ENCODE results near the gene PDZD2.

PDZD2 gene

DNA sequence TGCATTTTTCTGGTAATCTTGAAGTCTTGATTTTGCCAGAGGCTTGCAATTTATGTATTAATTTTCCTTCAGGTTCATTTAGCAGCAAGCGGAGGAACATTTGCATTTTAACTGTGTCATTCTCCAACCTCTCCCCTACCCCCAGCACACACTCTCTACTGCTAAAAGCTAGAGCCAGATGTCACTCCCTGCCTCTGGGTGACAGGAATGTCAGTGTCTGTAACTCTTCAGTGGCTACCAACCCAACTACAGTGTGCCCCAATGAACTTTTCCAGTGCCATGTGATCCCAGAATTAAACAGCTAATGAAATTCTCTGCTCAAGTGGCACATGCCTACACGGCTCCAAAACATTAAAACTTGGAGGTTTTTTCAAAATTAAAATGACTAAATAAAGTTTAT is 274.9 kb downstream of the PDZD2 start:
- no peaks in the 10 kb centered on the region for H3K79me2 ChIP-seq (ENCODE audit: control insufficient read depth, insufficient read depth, low read length, poor library complexity)
- no peak overlapping the region for H2BK120ac ChIP-seq (ENCODE audit: insufficient read depth, low read length, poor library complexity)
- H4K12ac ChIP-seq (ENCODE audit: low read depth, low read length), result no peak overlapping the region
- peaks cover 4 to 5% of the 10 kb centered on the region in 2 experiments for H3K4me1 ChIP-seq (ENCODE audit: control insufficient read depth in 1 of 2, insufficient read depth in 2 of 2, low read length in 2 of 2)
- H3K14ac ChIP-seq (ENCODE audit: low read length), result no peak overlapping the region
- DNase-seq, result no peak
- H3K4me2 ChIP-seq (ENCODE audit: low read length), result no peak overlapping the region
- no peak overlapping the region for H3K23ac ChIP-seq (ENCODE audit: low read length)
- H4K8ac ChIP-seq (ENCODE audit: low read depth, low read length), result no peak overlapping the region
- no peak overlapping the region for H3K4ac ChIP-seq (ENCODE audit: low read depth, low read length)
- no peaks in the 10 kb centered on the region for H3K79me1 ChIP-seq (ENCODE audit: low read length)
- no CpG with 5 or more reads among the region's 2 CpGs for WGBS (ENCODE audit: extremely low coverage, insufficient coverage, insufficient read length)
- H3K27me3 ChIP-seq (ENCODE audit: insufficient read depth, low read length), result no peaks in the 10 kb centered on the region
- no peaks in the 10 kb centered on the region for H3K36me3 ChIP-seq (ENCODE audit: control insufficient read depth in 1 of 2, insufficient read depth in 2 of 2, low read length in 2 of 2)
- no peak overlapping the region for H2BK12ac ChIP-seq (ENCODE audit: low read length)
- H4K91ac ChIP-seq (ENCODE audit: low read depth, low read length), result no peak overlapping the region
- no peak overlapping the region for H2AFZ ChIP-seq (ENCODE audit: insufficient read depth, low read length, poor library complexity)
- H2AK5ac ChIP-seq (ENCODE audit: low read length), result no peak overlapping the region
- no peak overlapping the region for H3K18ac ChIP-seq (ENCODE audit: low read length)
- H2BK5ac ChIP-seq (ENCODE audit: low read depth, low read length, poor library complexity), result no peak overlapping the region
- H3K9me3 ChIP-seq (ENCODE audit: insufficient read depth, low read depth, low read length), result no peaks in the 10 kb centered on the region
- H3K9ac ChIP-seq (ENCODE audit: low read length), result no peak overlapping the region
- H3K27ac ChIP-seq (ENCODE audit: low read depth, low read length), result no peak overlapping the region
- H3K4me3 ChIP-seq (ENCODE audit: low read depth, low read length), result no peak overlapping the region

DNA sequence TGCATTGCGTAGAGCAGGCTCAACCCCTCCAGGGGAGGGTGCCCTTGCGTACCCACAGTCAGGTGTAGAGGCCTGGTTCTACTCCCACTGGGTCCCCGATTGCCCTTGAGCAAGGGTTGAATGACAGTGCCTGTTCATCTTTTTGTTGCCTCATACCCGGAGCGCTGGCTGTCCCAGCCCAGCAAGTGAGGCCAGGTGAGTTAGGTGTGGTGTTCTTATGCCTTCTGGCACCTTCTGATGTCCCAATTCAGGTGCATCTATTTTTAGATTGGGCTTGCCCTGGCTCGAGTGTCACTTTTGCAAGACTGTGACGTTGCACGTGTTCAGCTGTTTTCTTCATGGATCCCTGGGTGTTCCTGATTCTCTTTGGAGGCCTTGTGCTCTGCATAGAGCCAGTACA is 277.4 kb downstream of the PDZD2 start:
- Histone ChIP-seq H3K79me2 (ENCODE audit: control insufficient read depth, insufficient read depth, low read length, poor library complexity) (no peaks in the 10 kb centered on the region), H2BK120ac (ENCODE audit: insufficient read depth, low read length, poor library complexity) (no peak overlapping the region), H3K14ac (ENCODE audit: low read length) (no peak overlapping the region), H2BK12ac (ENCODE audit: low read length) (no peak overlapping the region), H3K27ac (ENCODE audit: low read depth, low read length) (no peak overlapping the region), H3K4me1 (ENCODE audit: control insufficient read depth in 1 of 2, insufficient read depth in 2 of 2, low read length in 2 of 2) (peaks cover 4 to 5% of the 10 kb centered on the region in 2 experiments), H4K12ac (ENCODE audit: low read depth, low read length) (no peak overlapping the region), H3K79me1 (ENCODE audit: low read length) (no peaks in the 10 kb centered on the region), H2AFZ (ENCODE audit: insufficient read depth, low read length, poor library complexity) (no peak overlapping the region), H3K4me2 (ENCODE audit: low read length) (no peak overlapping the region), H3K9ac (ENCODE audit: low read length) (no peak overlapping the region), H4K91ac (ENCODE audit: low read depth, low read length) (no peak overlapping the region), H3K18ac (ENCODE audit: low read length) (no peak overlapping the region), H3K9me3 (ENCODE audit: insufficient read depth, low read depth, low read length) (no peaks in the 10 kb centered on the region), H4K8ac (ENCODE audit: low read depth, low read length) (no peak overlapping the region), H3K23ac (ENCODE audit: low read length) (no peak overlapping the region), H3K4ac (ENCODE audit: low read depth, low read length) (no peak overlapping the region), H3K27me3 (ENCODE audit: insufficient read depth, low read length) (no peaks in the 10 kb centered on the region), H2AK5ac (ENCODE audit: low read length) (no peak overlapping the region), H3K36me3 (ENCODE audit: control insufficient read depth in 1 of 2, insufficient read depth in 2 of 2, low read length in 2 of 2) (no peaks in the 10 kb centered on the region), H2BK5ac (ENCODE audit: low read depth, low read length, poor library complexity) (no peak overlapping the region), H3K4me3 (ENCODE audit: low read depth, low read length) (no peak overlapping the region)
- WGBS (ENCODE audit: extremely low coverage, insufficient coverage, insufficient read length), result no CpG with 5 or more reads among the region's 8 CpGs
- DNase-seq, result peak; percentile 72 to 80

DNA sequence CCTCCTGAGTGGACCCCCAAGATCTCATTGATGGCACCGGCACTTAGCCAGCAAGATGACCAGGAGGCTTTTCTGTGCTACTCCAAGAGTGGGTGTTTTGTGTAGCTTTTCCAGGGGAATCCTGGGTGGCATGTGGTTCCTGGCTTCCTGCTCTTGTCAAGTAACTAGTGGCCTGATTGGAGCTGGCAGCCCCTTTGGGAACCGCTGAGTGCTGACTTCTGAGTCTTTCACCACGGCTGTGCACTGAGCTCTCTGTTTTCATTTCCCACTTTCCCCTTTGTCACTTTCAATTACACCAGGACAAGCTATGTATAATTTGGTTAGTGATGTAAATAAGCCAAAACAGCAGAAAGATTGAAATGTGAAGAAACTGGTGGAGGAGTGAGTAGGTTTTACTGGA is 279.8 kb downstream of the PDZD2 start:
- no peak overlapping the region for H3K4me2 ChIP-seq (ENCODE audit: low read length)
- no peak overlapping the region for H3K27ac ChIP-seq (ENCODE audit: low read depth, low read length)
- H3K9ac ChIP-seq (ENCODE audit: low read length), result no peak overlapping the region
- H3K14ac ChIP-seq (ENCODE audit: low read length), result no peak overlapping the region
- no peaks in the 10 kb centered on the region for H3K79me1 ChIP-seq (ENCODE audit: low read length)
- no peak overlapping the region for H3K4me3 ChIP-seq (ENCODE audit: low read depth, low read length)
- no peak overlapping the region for H3K18ac ChIP-seq (ENCODE audit: low read length)
- H2BK12ac ChIP-seq (ENCODE audit: low read length), result no peak overlapping the region
- DNase-seq, result no peak
- no peak overlapping the region for H2AK5ac ChIP-seq (ENCODE audit: low read length)
- H4K12ac ChIP-seq (ENCODE audit: low read depth, low read length), result no peak overlapping the region
- H3K23ac ChIP-seq (ENCODE audit: low read length), result no peak overlapping the region
- H3K79me2 ChIP-seq (ENCODE audit: control insufficient read depth, insufficient read depth, low read length, poor library complexity), result no peaks in the 10 kb centered on the region
- no CpG with 5 or more reads among the region's 3 CpGs for WGBS (ENCODE audit: extremely low coverage, insufficient coverage, insufficient read length)
- no peak overlapping the region for H2BK120ac ChIP-seq (ENCODE audit: insufficient read depth, low read length, poor library complexity)
- no peaks in the 10 kb centered on the region for H3K27me3 ChIP-seq (ENCODE audit: insufficient read depth, low read length)
- H3K4ac ChIP-seq (ENCODE audit: low read depth, low read length), result no peak overlapping the region
- no peak overlapping the region for H2BK5ac ChIP-seq (ENCODE audit: low read depth, low read length, poor library complexity)
- no peak overlapping the region for H4K91ac ChIP-seq (ENCODE audit: low read depth, low read length)
- no peaks in the 10 kb centered on the region for H3K9me3 ChIP-seq (ENCODE audit: insufficient read depth, low read depth, low read length)
- peaks cover 0 to 4% of the 10 kb centered on the region in 2 experiments for H3K4me1 ChIP-seq (ENCODE audit: control insufficient read depth in 1 of 2, insufficient read depth in 2 of 2, low read length in 2 of 2)
- H3K36me3 ChIP-seq (ENCODE audit: control insufficient read depth in 1 of 2, insufficient read depth in 2 of 2, low read length in 2 of 2), result no peaks in the 10 kb centered on the region
- H2AFZ ChIP-seq (ENCODE audit: insufficient read depth, low read length, poor library complexity), result no peak overlapping the region
- no peak overlapping the region for H4K8ac ChIP-seq (ENCODE audit: low read depth, low read length)

DNA sequence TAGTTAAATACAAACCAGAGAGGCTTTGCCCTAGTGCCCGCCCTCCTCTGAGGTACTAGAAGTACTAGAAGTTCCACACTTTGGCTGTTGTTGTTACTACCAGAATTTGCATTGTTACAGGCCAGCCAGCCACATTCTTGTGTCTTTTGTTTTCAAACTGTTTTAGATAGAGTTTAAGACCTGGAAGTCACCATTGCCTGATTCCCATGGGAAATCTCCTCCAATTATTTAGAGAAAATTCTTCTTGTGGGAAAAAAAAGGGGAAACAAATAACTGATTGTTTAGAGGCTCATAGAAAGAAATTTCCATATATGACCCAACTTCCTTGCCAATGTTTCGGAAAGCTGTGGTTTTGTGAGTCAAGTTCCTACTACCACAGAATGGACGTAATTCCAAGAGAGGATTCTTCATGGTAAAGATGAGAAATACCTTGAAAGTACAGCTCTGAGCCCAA is 282.9 kb downstream of the PDZD2 start:
- Histone ChIP-seq H3K4me1 (ENCODE audit: control insufficient read depth in 1 of 2, insufficient read depth in 2 of 2, low read length in 2 of 2) (no peaks in the 10 kb centered on the region), H2AFZ (ENCODE audit: insufficient read depth, low read length, poor library complexity) (no peak overlapping the region), H3K27me3 (ENCODE audit: insufficient read depth, low read length) (no peaks in the 10 kb centered on the region), H4K12ac (ENCODE audit: low read depth, low read length) (no peak overlapping the region), H4K91ac (ENCODE audit: low read depth, low read length) (no peak overlapping the region), H2AK5ac (ENCODE audit: low read length) (no peak overlapping the region), H3K9ac (ENCODE audit: low read length) (no peak overlapping the region), H2BK12ac (ENCODE audit: low read length) (no peak overlapping the region), H3K4me2 (ENCODE audit: low read length) (no peak overlapping the region), H3K4ac (ENCODE audit: low read depth, low read length) (no peak overlapping the region), H3K14ac (ENCODE audit: low read length) (no peak overlapping the region), H4K8ac (ENCODE audit: low read depth, low read length) (no peak overlapping the region), H2BK5ac (ENCODE audit: low read depth, low read length, poor library complexity) (no peak overlapping the region), H3K23ac (ENCODE audit: low read length) (no peak overlapping the region), H2BK120ac (ENCODE audit: insufficient read depth, low read length, poor library complexity) (no peak overlapping the region), H3K79me1 (ENCODE audit: low read length) (no peaks in the 10 kb centered on the region), H3K9me3 (ENCODE audit: insufficient read depth, low read depth, low read length) (no peaks in the 10 kb centered on the region), H3K27ac (ENCODE audit: low read depth, low read length) (no peak overlapping the region), H3K18ac (ENCODE audit: low read length) (no peak overlapping the region), H3K36me3 (ENCODE audit: control insufficient read depth in 1 of 2, insufficient read depth in 2 of 2, low read length in 2 of 2) (no peaks in the 10 kb centered on the region), H3K79me2 (ENCODE audit: control insufficient read depth, insufficient read depth, low read length, poor library complexity) (no peaks in the 10 kb centered on the region), H3K4me3 (ENCODE audit: low read depth, low read length) (no peak overlapping the region)
- DNase-seq, result no peak
- no CpG with 5 or more reads among the region's 3 CpGs for WGBS (ENCODE audit: extremely low coverage, insufficient coverage, insufficient read length)
